WERI-Rb-1 (cell line): ENCODE measurements around the gene MASP1.

Experiments
- DNase-seq: peaks from one replicate; pipeline ENCODE4 v3.0.0-alpha.2; 2020
- H3K27ac ChIP-seq: fragments of 250-450 bp; sonication (Bioruptor Pico); 2 replicates; pipeline ENCODE4 v1.5.1; 2020; ENCODE audit warnings: mild to moderate bottlenecking, moderate library complexity
- H3K27me3 ChIP-seq: fragments of 250-450 bp; sonication (Bioruptor Pico); 2 replicates; pipeline ENCODE4 v1.5.1; 2021; ENCODE audit warnings: mild to moderate bottlenecking, low read depth, moderate library complexity; ENCODE audit not compliant: insufficient read depth, severe bottlenecking
- H3K36me3 ChIP-seq: fragments of 250-450 bp; sonication (Bioruptor Pico); 2 replicates; pipeline ENCODE4 v1.5.1; 2020; ENCODE audit warnings: mild to moderate bottlenecking, moderate library complexity
- H3K4me3 ChIP-seq: 2 replicates; pipeline ENCODE4 v1.5.1; 2011; ENCODE audit warnings: low read depth, mild to moderate bottlenecking, control low read depth, low read length
- H3K9me3 ChIP-seq: fragments of 250-450 bp; sonication (Bioruptor Pico); 2 replicates; pipeline ENCODE4 v1.5.1; 2021; ENCODE audit warnings: mild to moderate bottlenecking, moderate library complexity; ENCODE audit not compliant: severe bottlenecking
- CTCF ChIP-seq: IDR thresholded peaks from 2 replicates; pipeline ENCODE4 v1.5.1; 2011; ENCODE audit warnings: low read depth, mild to moderate bottlenecking, control low read depth, inconsistent platforms, low read length

MASP1 gene

GRCh38 chr3:187315872-187316271, 24.3 kb upstream of the MASP1 start:
- no peak for TF ChIP-seq CTCF
- Histone ChIP-seq H3K27ac (no peak overlapping the region), H3K36me3 (no peaks in the 10 kb centered on the region), H3K27me3 (peaks cover 39% of the 10 kb centered on the region), H3K9me3 (no peaks in the 10 kb centered on the region), H3K4me3 (no peak overlapping the region)
- no peak for DNase-seq

GRCh38 chr3:187314176-187314575, 22.6 kb upstream of the MASP1 start:
- no peaks in the 10 kb centered on the region for H3K9me3 ChIP-seq
- no peak for TF ChIP-seq CTCF
- H3K36me3 ChIP-seq, result no peaks in the 10 kb centered on the region
- no peak for DNase-seq
- H3K27me3 ChIP-seq, result peaks cover 32% of the 10 kb centered on the region
- no peak overlapping the region for H3K27ac ChIP-seq
- H3K4me3 ChIP-seq, result no peak overlapping the region

- H3K27ac ChIP-seq, result no peak overlapping the region
- DNase-seq, result no peak
- no peak for TF ChIP-seq CTCF
- H3K36me3 ChIP-seq, result no peaks in the 10 kb centered on the region
- no peak overlapping the region for H3K4me3 ChIP-seq
- no peaks in the 10 kb centered on the region for H3K9me3 ChIP-seq
- H3K27me3 ChIP-seq, result peaks cover 16% of the 10 kb centered on the region
Measured at GRCh38 chr3:187310954-187311470, 19.5 kb upstream of the MASP1 start.

- no peak for TF ChIP-seq CTCF
- Histone ChIP-seq H3K27ac (no peak overlapping the region), H3K36me3 (no peaks in the 10 kb centered on the region), H3K4me3 (no peak overlapping the region), H3K27me3 (peaks cover 16% of the 10 kb centered on the region), H3K9me3 (no peaks in the 10 kb centered on the region)
- no peak for DNase-seq
Measured at GRCh38 chr3:187310226-187310625, 18.7 kb upstream of the MASP1 start.

GRCh38 chr3:187305881-187306280, 14.3 kb upstream of the MASP1 start:
- no peaks in the 10 kb centered on the region for H3K36me3 ChIP-seq
- no peak for TF ChIP-seq CTCF
- no peak for DNase-seq
- no peak overlapping the region for H3K4me3 ChIP-seq
- H3K27me3 ChIP-seq, result peaks cover 14% of the 10 kb centered on the region
- H3K27ac ChIP-seq, result no peak overlapping the region
- H3K9me3 ChIP-seq, result no peaks in the 10 kb centered on the region

GRCh38 chr3:187299611-187300010, 8.1 kb upstream of the MASP1 start:
- Histone ChIP-seq H3K36me3 (no peaks in the 10 kb centered on the region), H3K4me3 (no peak overlapping the region), H3K27ac (no peak overlapping the region), H3K27me3 (peaks cover 10% of the 10 kb centered on the region), H3K9me3 (no peaks in the 10 kb centered on the region)
- no peak for DNase-seq
- no peak for TF ChIP-seq CTCF
